Loucy (cell line): ENCODE results near the gene PSAPL1.

Source experiments
- H2AFZ ChIP-seq: fragments of 200-600 bp; sonication (generic); 2 replicates; pipeline ENCODE4 v1.6.0; 2016; ENCODE audit warnings: antibody characterized with exemption, mild to moderate bottlenecking, low read length, moderate library complexity
- H3F3A ChIP-seq: fragments of 200-600 bp; 2 replicates; pipeline ENCODE4 v1.6.0; 2016; ENCODE audit warnings: antibody characterized with exemption, low read depth, mild to moderate bottlenecking
- H3K27me3 ChIP-seq: fragments of 200-600 bp; sonication (generic); 2 replicates; pipeline ENCODE4 v1.6.1; 2014; ENCODE audit warnings: low read length, mild to moderate bottlenecking; ENCODE audit not compliant: insufficient read depth, poor library complexity, severe bottlenecking
- H3K36me3 ChIP-seq: fragments of 200-600 bp; sonication (generic); 2 replicates; pipeline ENCODE4 v1.6.1; 2016; ENCODE audit warnings: low read length; ENCODE audit not compliant: insufficient read depth
- H3K4me1 ChIP-seq: fragments of 200-600 bp; sonication (generic); 2 replicates; pipeline ENCODE4 v1.5.1; 2014; ENCODE audit warnings: low read length, mild to moderate bottlenecking; ENCODE audit not compliant: insufficient read depth, poor library complexity, severe bottlenecking
- H3K4me2 ChIP-seq: fragments of 200-600 bp; sonication (generic); 2 replicates; pipeline ENCODE4 v1.6.0; 2014; ENCODE audit warnings: antibody characterized with exemption, low read length, low read depth, mild to moderate bottlenecking; ENCODE audit not compliant: poor library complexity, severe bottlenecking
- H3K4me3 ChIP-seq: fragments of 200-600 bp; sonication (generic); 2 replicates; pipeline ENCODE4 v1.5.1; 2014; ENCODE audit warnings: low read length, mild to moderate bottlenecking, mixed read lengths; ENCODE audit not compliant: poor library complexity, severe bottlenecking
- H3K79me2 ChIP-seq: fragments of 200-600 bp; sonication (generic); 2 replicates; pipeline ENCODE4 v1.6.1; 2014; ENCODE audit warnings: low read length; ENCODE audit not compliant: insufficient read depth
- H3K9ac ChIP-seq: fragments of 200-600 bp; sonication (generic); 2 replicates; pipeline ENCODE4 v1.6.0; 2014; ENCODE audit warnings: mild to moderate bottlenecking, low read depth, low read length, moderate library complexity; ENCODE audit not compliant: poor library complexity, severe bottlenecking
- H3K9me2 ChIP-seq: fragments of 200-600 bp; sonication (generic); replicated peaks from 2 replicates; pipeline ENCODE4 v1.6.1; 2016; ENCODE audit warnings: low read depth, low read length, mixed read lengths
- H3K9me3 ChIP-seq: fragments of 200-600 bp; sonication (generic); 2 replicates; pipeline ENCODE4 v1.6.1; 2014; ENCODE audit warnings: mild to moderate bottlenecking, antibody characterized with exemption, low read length, low read depth; ENCODE audit not compliant: insufficient read depth
- H4K20me1 ChIP-seq: fragments of 200-600 bp; sonication (generic); 2 replicates; pipeline ENCODE4 v1.6.0; 2014; ENCODE audit warnings: antibody characterized with exemption, low read length, mild to moderate bottlenecking; ENCODE audit not compliant: insufficient read depth, poor library complexity, severe bottlenecking
- EZH2phosphoT487 ChIP-seq: fragments of 200-600 bp; IDR thresholded peaks from 2 replicates; pipeline ENCODE4 v1.6.1; 2018; ENCODE audit warnings: antibody characterized with exemption, mild to moderate bottlenecking, moderate library complexity, borderline replicate concordance
- TF ChIP-seq, protein P1 (sequence below): fragments of 200-600 bp; sonication (generic); conservative IDR thresholded peaks from 2 replicates; pipeline ENCODE4 v1.5.1; 2014; ENCODE audit warnings: mild to moderate bottlenecking, antibody characterized with exemption, low read length

PSAPL1 gene

DNA sequence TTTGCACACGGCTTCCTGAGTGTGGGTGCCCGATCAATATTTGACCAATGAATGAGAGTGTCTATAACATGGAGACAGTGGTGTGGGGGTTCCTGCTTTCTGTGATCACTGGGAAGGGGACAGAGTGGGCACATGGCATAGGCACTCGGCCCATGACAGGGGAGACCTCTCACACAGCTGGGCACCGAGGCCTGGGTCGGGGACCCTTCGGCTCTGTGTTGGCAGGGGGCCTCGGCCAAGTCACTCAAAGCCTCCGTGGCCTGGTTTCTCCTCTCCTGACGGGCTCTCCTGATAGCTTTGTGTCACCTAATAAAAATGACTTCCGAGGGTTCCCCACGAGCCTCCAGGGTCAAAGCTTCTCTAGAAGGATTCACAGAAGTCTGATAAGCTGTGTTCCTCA, 43.9 kb upstream of the PSAPL1 start:
- H3K9me2 ChIP-seq = no peaks in the 10 kb centered on the region
- H3K79me2 ChIP-seq = no peaks in the 10 kb centered on the region
- no peak overlapping the region for H3K9ac ChIP-seq
- no peak overlapping the region for H3K4me3 ChIP-seq
- H3F3A ChIP-seq = no peaks in the 10 kb centered on the region
- no peaks in the 10 kb centered on the region for H3K27me3 ChIP-seq
- H3K9me3 ChIP-seq = peaks cover 5% of the 10 kb centered on the region; the same call in 1 of the 2 replicates
- no peak overlapping the region for H2AFZ ChIP-seq
- no peaks in the 10 kb centered on the region for H3K36me3 ChIP-seq
- H3K4me2 ChIP-seq = no peak overlapping the region
- H4K20me1 ChIP-seq = no peaks in the 10 kb centered on the region
- TF ChIP-seq, protein P1, sequence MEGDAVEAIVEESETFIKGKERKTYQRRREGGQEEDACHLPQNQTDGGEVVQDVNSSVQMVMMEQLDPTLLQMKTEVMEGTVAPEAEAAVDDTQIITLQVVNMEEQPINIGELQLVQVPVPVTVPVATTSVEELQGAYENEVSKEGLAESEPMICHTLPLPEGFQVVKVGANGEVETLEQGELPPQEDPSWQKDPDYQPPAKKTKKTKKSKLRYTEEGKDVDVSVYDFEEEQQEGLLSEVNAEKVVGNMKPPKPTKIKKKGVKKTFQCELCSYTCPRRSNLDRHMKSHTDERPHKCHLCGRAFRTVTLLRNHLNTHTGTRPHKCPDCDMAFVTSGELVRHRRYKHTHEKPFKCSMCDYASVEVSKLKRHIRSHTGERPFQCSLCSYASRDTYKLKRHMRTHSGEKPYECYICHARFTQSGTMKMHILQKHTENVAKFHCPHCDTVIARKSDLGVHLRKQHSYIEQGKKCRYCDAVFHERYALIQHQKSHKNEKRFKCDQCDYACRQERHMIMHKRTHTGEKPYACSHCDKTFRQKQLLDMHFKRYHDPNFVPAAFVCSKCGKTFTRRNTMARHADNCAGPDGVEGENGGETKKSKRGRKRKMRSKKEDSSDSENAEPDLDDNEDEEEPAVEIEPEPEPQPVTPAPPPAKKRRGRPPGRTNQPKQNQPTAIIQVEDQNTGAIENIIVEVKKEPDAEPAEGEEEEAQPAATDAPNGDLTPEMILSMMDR = no peak
- TF ChIP-seq EZH2phosphoT487 = no peak
- H3K4me1 ChIP-seq = no peaks in the 10 kb centered on the region

DNA sequence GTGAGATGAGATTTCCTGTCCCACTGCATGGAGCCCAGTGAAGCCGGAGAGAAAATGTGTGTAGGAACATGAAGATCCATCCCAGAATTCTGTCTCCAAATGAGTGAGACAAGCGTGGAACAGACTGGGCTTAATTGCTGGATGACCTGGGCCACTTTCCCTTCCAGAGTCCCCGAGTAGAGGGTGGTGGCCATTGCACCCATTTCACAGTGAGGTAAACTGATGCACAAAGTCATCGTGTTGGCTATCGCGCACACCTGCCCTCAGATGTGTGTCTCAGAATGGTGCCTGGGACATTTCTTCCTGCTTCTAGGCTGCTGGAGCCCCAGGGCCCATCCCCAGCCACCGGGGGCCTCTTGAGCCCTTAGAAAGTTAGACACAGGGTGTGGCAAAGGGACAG, 43.0 kb upstream of the PSAPL1 start:
- H4K20me1 ChIP-seq = no peaks in the 10 kb centered on the region
- no peaks in the 10 kb centered on the region for H3K9me2 ChIP-seq
- H3K79me2 ChIP-seq = no peaks in the 10 kb centered on the region
- no peak overlapping the region for H2AFZ ChIP-seq
- H3K4me2 ChIP-seq = no peak overlapping the region
- peaks cover 8% of the 10 kb centered on the region; the same call in 1 of the 2 replicates for H3K9me3 ChIP-seq
- H3K4me3 ChIP-seq = no peak overlapping the region
- no peaks in the 10 kb centered on the region for H3F3A ChIP-seq
- TF ChIP-seq, protein P1 = no peak
- no peak for TF ChIP-seq EZH2phosphoT487
- H3K4me1 ChIP-seq = no peaks in the 10 kb centered on the region
- H3K27me3 ChIP-seq = no peaks in the 10 kb centered on the region
- H3K9ac ChIP-seq = no peak overlapping the region
- H3K36me3 ChIP-seq = no peaks in the 10 kb centered on the region

DNA sequence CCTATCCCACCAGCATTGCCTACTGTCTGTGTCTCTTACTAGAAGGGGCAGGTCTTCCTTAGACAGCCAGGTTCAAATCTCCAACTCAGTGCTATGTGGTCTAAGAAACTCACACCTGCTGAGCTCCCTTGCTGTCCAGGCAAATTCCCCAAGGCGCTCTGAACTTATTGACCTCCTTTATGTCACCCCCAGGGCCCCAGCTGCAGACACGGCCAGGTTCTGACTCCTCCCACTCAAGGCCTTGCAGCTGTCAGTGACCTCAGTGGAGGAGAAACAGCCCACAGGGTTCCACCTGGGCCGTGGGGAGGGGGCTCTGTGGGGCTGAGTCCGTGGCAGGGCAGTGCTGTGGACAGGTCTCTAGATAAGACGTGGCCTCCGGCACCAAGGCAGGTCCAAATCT, 42.1 kb upstream of the PSAPL1 start:
- H3K27me3 ChIP-seq = no peaks in the 10 kb centered on the region
- H3F3A ChIP-seq = no peaks in the 10 kb centered on the region

More for the DNA sequence above, 42.1 kb upstream of the PSAPL1 start:
- Histone ChIP-seq H3K4me2 (no peak overlapping the region), H2AFZ (no peak overlapping the region), H3K36me3 (no peaks in the 10 kb centered on the region), H3K9me2 (no peaks in the 10 kb centered on the region), H3K4me1 (no peaks in the 10 kb centered on the region), H3K79me2 (no peaks in the 10 kb centered on the region), H3K4me3 (no peak overlapping the region), H4K20me1 (no peaks in the 10 kb centered on the region), H3K9me3 (peaks cover 8% of the 10 kb centered on the region; the same call in 1 of the 2 replicates), H3K9ac (no peak overlapping the region)
- TF ChIP-seq, protein P1 = no peak
- no peak for TF ChIP-seq EZH2phosphoT487
